NCI-H748 (cell line): ENCODE results near the gene GPR108.
A peak's percentile ranks its signal among the peaks of the same experiment; 100 is the strongest.
"Not testable (repeated sequence)": the region's sequence is repeated elsewhere in the genome, so short reads cannot be mapped to it uniquely, and the experiment has no call there.

Experiments used
- DNase-seq: peaks from one replicate; lab custom pipeline; 2025; ENCODE audit not compliant: unreplicated experiment; lab: John Stamatoyannopoulos, UW

Gene GPR108

DNA sequence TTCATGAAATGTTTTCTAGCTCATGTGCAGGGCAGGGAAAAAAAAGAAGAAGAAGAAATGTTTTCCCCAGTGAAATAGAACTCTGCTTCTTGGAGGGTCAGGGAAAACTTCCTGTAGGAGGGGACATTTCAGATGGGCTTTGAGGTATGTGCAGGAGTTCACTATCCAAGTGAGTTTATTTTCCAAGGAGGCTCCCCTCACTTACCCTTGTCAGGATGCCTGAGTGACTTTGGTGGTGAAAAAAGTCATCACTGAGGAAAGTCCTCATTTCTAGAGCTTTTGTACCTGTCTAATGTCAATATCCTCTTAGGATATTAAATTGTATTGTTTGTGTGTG, 16.3 kb downstream of the GPR108 start:
- no peak for DNase-seq

DNA sequence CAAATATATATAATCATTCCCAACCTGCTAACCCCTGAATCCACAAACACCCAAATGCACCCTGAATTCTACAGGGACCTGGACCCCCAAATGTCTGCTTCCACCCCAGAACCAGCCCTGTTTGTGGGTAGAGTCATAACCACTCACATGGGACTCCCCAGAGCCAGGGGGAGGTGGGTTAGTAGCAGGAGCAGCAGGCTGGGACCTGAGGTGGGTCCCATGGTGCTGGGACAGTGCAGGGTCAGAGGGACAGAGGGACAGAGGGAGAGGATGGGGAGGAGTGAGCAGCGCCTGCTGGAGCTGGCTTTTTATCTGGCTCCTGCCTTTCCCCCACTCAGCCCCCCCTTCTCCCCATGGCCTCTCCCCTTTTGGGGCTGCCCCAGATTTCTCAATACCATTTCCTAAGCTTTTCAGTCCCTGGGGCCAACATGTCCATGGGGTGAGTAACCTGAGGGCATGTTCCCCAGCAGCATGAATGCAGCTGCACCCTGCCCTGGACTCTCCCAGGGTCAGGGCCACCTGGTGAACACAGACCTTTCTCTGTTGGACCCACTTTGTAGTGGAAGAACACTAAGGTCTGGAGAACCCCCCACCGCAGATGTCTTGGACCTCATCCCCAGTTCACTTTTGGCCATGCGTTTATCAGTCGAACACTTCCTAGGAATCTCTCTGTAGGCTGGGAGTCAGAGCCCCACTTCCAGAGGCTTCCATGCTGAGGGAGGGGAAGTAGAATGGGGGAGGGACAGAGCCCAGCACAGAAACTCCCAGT, 16.8 kb downstream of the GPR108 start, which contains the start of gene C3:
Gene C3 (minus strand): TSS at position 282 of the 769 bp plus-strand sequence. CDS start 61 bp downstream, at position 221.
- no peak for DNase-seq

DNA sequence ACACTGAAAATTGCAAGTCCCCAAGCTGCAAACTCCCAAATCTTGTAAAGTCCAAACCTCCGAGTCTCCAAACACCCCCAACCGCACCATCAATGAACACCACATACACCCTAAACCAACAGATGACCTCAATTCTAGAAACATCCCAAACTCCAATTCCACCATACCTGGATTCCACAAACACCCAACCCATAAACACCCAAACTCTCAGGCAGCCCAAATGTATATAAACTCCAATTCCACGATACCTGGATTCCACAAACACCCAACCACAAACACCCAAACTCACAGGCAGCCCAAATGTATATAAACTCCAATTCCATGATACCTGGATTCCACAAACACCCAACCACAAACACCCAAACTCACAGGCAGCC, 17.4 kb downstream of the GPR108 start:
- DNase-seq = no peak

DNA sequence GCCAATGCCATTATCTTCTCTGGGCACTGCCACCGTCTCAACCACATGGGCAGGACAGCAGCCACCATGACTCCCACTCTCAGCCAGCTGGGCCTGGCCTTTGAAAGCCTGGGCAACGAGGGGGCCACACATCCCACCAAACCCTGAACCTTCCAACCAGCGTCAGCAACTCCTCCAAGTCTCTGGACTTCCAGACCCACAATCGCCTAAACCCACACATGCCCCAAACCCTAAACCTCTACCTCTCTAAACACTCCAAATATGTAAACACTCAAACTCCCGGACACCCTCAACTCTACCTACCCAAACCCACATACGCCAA, 17.9 kb downstream of the GPR108 start:
- DNase-seq = no peak

DNA sequence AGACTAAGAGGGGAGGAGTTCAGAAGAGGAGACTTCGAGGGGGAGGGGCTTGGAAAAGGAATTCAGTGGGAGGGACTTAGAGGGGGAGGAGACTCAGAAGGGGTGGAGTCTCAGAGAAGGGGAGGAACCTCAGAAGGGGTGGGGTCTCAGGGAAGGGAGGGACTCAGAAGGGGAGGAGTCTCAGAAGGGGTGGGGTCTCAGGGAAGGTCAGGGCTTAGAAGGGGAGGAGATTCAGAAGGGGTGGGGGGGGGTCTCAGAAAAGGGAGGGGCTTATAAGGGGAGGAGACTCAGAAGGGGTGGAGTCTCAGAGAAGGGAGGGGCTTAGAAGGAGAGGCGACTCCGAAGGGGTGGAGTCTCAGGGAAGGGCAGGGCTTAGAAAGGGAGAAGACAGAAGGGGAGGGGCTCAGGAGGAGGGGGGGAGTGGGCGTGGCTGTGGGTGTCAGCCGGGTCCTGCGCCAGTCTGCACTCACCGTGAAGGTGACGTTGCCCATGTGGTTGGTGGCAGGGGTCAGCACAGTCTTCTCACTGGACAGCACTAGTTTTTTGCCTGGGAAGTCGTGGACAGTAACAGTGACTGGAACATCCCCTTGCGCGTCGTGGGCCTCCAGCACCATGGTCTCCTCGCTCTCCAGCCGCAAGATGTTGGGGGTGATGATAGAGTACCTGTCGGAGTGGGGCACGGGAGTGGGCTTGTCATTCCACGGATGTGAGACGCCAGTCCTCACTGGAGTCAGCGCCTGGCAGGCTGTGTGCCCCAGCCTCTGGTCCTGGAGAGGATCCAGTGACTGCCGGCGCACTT, 18.4 kb downstream of the GPR108 start:
- no peak for DNase-seq

DNA sequence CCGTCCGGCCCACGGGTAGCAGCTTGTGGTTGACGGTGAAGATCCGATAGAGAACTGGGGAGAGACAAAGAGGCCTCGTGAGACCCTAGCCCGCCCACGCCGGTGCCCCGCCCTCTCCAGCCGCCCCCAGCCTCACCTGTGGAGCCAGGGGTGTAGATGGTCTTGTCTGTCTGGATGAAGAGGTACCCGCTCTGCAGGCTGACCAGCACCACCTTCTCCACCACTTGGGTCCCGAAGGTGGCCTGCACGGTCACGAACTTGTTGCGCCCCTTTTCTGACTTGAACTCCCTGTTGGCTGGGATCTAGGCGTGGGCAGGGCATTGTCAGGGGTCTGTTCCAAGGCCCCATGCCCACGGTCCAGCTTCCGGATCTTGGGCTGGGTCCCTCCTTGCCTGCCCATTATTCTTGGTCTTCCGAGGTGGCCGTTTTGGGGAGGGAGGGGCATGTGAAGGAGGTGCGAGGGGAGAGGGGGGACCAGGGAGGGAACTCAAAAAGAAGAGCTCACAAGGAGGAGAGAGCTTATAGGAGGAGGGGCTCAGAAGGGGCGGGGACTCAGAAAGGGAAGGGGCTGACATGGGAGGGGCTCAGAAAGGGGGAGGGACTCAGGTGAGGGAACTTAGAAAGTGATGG, 19.2 kb downstream of the GPR108 start:
- no peak for DNase-seq

DNA sequence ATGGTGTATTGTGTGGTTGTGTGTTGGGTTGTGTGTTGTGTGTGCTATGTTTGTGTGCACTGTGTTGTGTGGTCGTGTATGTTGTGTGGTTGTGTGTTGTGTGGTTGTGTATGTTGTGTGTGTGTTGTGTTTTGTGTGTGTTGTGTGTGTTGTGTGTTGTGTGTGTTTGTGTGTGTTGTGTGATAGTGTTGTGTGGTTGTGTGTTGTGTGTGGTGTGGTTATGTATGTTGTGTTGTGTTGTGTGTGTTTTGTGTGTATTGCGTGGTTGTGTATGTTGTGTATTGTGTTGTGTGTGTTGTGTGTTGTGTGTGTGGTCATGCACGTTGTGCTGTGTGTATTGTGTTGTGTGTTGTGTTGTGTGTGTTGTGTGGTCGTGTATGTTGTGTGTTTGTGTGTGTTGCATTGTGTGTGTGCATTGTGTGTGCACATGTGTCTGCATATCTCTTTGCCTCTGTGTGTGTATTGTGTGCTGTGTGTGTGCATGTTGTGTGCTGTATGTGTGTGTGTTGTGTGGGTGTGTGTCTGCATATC, 19.9 kb downstream of the GPR108 start:
- no peak for DNase-seq

DNA sequence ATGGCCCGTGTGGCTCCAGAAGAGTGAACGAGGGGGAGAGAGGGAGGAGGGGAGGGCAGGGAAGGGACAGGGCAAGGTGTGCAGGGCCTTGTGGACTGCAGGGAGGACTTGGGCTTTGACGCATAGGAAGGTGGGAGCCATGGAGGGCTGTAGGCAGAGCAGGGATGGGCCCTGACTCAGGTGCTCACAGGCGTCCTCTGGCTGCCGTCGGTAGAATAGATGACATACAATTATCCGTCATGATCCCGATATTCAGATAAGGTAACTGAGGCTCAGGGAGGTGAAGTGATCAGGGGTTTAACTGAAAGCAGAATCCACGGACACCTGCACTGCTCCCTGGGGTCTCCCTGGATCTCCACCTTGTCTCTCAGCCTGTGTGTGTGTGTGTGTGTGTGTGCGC, 20.3 kb downstream of the GPR108 start:
- DNase-seq = no peak

DNA sequence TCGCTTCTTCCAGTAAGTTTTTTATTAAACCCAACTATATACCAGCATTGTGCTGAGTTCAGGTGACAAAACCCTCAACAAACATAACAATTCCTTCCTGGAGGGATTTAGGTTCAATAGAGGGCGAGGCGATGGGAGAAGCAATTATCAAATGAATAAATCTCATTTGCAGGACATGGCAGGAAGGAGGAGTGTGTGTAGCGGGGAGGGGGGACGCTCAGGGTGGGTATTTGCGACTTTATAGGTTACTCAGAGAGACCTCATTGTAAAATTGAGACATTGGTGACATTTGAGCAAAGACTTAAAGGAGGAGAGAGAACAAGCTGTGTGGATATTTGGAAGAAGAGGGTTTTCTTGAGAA, 20.8 kb downstream of the GPR108 start:
- no peak for DNase-seq

DNA sequence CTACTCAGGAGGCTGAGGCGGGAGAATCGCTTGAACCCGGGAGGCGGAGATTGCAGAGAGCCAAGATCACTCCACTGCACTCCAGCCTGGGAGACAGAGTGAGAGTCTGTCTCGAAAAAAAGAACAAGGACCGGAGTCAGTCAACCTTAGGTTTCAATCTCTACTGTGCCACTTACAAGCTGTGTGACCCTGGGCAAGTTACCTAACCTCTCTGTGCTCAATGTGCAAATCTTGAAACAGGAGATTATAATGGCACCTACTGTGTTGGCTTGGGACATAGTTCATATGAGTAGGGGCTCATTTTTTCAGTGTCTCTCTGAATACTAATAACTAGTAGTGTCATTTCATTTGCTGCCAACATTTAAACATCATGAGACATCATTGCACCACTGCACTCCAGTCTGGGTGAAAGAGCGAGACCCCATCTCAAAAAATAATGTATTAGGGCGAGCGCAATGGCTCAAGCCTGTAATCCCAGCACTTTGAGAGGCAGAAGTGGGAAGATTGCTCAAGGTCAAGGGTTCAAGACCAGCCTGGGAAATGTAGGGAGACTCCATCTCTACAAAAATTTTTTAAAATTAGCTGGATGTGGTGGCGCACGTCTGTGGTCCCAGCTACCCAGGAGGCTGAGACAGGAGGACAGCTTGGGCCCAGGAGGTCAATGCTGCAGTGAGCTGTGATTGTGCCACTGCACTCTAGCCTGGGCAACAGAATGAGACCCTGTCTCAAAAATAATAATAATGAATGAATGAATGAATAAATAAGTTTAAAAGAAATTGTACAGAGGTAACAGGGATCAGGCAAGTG, 22.4 kb downstream of the GPR108 start:
- no peak for DNase-seq

DNA sequence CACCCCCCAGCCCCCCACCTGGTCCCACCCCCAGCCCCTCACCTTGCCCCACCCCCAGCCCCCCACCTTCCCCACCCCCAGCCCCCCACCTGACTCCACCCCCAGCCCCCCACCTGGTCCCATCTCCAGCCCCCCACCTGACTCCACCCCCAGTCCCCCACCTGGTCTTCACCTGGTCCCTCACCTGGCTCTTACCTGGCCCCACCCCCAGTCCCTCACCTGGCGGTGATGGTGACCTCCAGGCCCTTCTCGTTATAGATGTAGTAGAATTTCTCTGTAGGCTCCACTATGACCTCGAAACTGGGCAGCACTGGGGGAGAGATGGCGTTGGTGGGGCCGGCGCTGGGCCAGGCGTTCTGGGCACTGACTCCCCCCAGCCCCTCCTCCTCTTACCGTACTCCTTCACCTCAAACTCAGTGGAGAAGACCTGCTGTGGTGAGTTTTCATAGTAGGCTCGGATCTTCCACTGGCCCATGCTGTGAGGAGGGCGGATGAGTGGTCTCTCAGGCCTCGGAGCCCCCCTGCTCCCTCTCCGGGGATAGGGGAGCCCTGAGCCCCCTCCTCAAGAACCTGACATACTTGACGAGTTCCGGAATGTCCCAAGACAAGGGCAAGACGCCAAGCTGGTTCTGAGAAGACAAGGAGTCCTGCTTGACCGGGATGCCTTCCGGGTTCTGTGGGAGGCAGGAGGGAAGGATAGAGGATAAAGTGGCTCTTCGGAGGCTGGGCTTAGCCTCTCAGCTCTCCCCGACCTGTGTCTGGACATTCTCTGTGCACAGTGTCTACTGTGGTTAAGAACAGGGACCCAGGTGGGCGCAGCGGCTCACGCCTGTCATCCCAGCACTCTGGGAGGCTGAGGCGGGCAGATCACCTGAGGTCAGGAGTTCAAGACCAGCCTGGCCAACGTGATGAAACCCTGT, 23.3 kb downstream of the GPR108 start:
- no peak for DNase-seq

DNA sequence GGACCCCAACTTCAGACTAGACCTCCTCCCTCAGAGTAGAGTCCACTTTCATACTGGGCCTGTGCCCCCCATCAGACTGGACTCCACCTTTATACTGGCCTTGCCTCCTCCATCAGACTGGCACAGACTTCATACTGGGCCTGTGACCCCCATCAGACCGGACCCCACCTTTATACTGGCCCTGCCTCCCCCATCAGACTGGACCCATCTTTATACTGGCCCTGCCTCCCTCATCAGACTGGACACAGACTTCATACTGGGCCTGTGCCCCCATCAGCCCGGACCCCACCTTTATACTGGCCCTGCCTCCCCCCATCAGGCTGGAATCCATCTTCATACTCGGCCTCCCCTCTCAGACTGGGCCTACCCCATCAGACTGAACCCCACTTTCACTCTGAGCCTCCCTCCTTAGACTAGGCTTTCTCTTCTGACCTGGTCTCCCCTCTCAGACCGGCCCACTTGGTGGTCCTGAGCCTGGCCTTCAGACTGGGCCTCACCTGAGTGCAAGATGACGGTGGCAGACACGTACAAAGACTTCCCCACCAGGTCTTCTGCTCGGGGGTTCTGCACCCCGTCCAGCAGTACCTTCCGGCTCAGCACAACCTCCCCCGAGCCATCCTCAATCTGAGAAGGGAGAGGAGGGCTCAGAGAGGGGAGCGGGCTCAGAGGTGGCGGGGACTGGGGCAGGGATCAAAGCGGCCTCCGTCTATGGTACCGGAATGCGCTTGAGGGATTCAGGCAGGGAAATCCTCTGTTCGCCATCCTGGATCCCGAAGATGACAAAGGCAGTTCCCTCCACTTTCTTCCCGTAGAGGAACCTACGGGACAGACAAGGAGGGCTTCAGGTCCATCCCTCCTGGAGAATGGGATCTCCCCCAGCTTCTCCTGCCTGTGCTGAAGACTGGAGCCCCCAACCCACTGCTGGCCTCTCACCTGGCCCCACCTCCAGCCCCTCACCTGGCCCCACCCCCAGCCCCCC, 24.4 kb downstream of the GPR108 start:
- DNase-seq = no peak

DNA sequence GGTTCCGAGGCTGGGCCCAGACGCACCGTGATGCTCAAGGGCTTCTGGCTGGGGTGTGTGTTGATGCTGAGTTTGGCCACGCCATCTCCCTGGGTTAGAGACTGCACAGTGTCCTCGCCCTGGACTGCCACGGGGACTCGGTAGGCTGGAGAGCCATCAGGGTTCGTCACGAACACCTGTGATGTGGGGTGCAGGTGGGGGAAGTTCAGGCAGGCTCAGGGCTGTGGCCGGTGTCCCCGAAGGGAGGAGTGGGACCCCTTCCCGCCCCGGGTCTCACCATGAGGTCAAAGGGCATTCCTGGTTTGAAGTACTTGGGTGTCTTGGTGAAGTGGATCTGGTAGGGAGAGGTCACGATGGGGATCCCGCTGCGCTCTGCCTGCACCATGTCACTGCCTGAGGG, 25.1 kb downstream of the GPR108 start:
- DNase-seq = no peak

DNA sequence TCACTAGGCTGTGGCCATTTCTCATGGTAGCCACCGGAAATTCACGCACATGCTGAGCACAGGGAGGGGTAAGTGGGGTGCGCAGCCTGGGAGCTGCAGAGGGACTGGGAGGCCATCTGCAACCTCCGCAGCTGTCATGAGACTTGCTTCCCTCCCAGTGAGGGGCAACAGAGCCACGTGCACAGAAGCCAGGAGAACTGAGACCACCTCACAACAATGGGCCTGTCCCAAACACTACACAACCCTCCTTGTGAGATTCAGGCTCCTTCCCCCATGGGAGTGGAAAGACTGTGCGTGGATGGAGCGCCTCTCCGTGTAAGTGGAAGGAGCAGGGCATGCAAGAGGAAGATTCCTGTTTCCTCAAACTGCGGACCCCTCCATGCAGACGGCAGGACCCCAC, 25.8 kb downstream of the GPR108 start:
- no peak for DNase-seq

DNA sequence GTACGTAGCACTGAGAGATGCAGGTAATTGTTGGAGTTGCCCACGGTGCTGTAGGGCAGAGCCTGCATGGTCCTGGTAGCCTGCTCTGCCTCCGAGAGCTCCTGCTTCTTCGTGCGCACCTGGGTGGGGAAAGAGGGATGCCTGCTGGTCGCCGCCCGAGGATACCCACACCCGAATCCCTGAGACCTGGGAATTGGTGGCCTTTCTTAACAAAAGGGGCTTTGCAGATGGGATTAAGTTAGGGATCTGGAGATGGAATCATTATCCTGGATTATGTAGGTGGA, 26.4 kb downstream of the GPR108 start:
- no peak for DNase-seq

DNA sequence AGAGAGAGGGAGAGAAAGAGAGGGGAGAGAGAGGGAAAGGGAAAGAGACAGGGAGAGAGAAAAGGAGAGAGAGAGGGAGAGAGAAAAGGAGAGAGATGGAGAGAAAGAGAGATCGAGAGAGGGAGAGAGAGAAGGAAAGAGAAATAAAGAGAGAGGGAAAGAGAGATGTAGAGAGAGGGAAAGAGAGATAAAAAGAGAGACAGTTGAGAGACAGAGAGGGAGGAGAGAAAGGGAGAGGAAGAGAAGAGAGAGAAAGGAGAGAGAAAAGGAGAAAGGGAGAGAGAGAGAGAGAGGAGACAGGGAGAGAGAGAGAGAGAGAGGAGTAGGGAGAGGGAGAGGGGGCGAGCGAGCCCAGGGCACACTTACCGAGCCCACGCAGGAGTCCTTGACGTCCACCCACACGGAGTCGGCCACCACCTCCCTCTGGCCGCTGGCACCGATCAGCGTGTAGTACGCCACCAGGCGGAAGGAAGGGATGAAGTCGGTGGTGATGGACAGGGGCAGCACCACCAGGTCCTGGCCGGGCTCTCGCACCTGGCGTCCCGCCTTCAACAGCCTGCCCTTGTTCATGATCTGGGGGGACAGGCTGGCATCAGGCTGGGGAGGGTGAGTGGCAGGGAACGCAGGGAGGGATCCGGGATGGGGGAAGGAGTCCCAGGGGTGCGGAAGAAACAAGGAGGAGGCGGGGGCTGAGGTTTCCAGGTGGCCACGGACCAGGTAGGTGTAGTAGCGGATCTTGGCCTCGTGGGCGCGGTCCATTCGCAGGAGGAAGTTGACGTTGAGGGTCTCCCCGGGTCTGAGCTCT, 26.9 kb downstream of the GPR108 start:
- peak; percentile 22 for DNase-seq

DNA sequence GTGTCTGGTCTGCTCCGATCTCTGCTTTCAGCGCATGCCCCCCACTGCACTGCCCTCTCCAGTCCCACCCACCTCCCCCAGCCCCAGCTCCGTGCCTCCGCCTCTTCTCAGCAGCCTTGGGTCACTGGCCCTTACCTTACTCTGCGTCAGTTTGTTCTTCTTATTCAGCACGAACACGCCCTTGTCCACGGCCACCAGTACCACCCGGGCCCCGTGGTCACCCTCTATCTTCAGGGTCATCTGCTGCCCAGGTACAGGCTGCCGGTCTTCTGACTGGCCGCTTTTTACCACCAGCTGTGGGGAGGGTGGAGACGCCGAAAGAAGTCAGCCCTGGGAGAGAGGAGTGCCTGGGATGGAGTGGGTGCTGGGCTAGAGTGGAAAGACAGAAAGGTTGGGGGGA, 27.8 kb downstream of the GPR108 start:
- DNase-seq = no peak

DNA sequence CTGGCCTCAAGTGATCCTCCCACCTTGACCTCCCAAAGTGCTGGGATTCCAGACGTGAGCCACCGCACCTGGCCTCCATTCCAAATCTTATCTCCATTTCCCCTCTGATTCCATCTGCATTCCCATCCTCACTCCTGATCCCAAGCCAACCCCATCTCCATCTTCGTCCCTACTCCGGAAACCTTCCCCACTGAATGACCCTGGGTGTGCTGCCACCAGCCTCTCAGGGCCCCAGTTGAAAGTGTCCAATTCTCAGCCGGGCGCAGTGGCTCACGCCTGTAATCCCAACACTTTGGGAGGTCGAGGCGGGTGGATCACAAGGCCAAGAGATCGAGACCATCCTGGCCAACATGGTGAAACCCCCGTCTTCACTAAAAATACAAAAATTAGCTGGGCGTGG, 28.5 kb downstream of the GPR108 start:
- DNase-seq = not testable (repeated sequence)
